ENCODE results near the gene MYH1. TPM values are rescaled to one million over a fixed set of nuclear protein-coding genes. Genes with fewer than 3 reads are reported as not detected.

MYH1 gene
- total RNA-seq: not detected in 2 replicates

DNA sequence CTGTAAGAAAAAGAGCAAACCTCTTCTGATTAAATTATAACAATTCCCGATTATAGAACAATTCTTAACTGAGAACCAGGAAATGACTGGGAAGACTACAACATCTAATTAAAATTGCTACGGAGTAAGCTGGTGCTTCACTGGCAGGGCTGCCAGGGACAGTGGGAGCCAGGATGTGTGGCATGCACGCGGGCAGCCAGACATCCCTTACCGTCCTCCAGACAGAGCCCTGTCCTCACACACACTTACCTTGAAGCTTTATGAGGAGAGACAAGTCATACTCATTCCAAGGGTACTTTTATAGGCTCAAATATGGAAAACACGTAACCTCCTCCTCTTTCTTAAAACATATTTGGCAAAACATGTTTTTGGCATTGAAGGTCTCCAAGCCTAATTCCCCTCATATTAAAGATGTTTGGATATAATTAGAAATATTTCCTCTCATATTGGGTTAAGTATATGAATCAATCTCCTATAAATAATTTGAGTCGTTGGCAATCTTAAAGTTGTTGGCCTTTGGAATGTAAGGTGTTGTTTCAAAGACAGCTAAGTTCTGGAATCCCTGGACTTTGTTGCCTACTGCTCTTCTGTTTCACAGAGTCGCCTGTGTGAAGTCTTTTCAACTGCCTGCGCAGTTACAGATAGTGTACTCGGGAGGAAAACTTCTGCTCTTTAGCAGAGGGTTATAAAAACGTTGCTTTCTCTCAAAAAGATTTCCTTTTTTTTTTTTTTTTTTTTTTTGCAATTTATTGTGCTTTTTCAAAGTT lies at the start of gene MYH1:
MYH1 (minus strand) TSS at position 272 of the 767 bp plus-strand sequence. CDS start 1,900 bp downstream, outside the sequence.
- TF ChIP-seq, protein P1, sequence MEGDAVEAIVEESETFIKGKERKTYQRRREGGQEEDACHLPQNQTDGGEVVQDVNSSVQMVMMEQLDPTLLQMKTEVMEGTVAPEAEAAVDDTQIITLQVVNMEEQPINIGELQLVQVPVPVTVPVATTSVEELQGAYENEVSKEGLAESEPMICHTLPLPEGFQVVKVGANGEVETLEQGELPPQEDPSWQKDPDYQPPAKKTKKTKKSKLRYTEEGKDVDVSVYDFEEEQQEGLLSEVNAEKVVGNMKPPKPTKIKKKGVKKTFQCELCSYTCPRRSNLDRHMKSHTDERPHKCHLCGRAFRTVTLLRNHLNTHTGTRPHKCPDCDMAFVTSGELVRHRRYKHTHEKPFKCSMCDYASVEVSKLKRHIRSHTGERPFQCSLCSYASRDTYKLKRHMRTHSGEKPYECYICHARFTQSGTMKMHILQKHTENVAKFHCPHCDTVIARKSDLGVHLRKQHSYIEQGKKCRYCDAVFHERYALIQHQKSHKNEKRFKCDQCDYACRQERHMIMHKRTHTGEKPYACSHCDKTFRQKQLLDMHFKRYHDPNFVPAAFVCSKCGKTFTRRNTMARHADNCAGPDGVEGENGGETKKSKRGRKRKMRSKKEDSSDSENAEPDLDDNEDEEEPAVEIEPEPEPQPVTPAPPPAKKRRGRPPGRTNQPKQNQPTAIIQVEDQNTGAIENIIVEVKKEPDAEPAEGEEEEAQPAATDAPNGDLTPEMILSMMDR (IDR thresholded peaks at IDR 0.05; ENCODE audit: insufficient read depth, low read depth, low read length): no peak
- DNase-seq (ENCODE audit: low read depth): no peak
- H3K4me3 ChIP-seq (ENCODE audit: low read depth, low read length): no peak within 1 kb of the TSS

GRCh38 chr17:10563991-10564660 lies 45.8 kb upstream of the MYH1 start:
- no peak overlapping the region for H3K4me3 ChIP-seq (ENCODE audit: low read depth, low read length)
- no peak for DNase-seq (ENCODE audit: low read depth)
- TF ChIP-seq, protein P1 (IDR thresholded peaks at IDR 0.05; ENCODE audit: insufficient read depth, low read depth, low read length): no peak

DNA sequence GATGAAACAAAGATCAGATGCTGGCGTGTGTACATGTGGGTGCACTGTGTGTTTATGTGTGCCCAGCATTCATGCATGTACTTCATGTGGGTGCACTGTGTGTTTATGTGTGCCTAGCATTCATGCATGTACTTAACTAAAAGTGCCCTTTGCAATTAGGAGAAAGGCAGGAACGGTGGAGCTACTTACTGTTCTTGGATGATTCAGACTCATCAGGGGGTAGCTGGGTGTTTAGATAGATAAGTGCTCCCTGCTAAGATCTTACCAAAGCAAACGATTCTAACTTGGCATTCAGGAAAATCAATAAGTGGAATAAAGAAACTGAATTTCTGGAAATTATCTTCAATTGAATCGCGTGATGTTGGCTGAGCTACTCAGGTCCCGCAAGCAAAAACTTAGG lies 39.7 kb upstream of the MYH1 start:
- DNase-seq (ENCODE audit: low read depth): no peak
- TF ChIP-seq, protein P1 (IDR thresholded peaks at IDR 0.05; ENCODE audit: insufficient read depth, low read depth, low read length): no peak
- H3K4me3 ChIP-seq (ENCODE audit: low read depth, low read length): no peak overlapping the region

GRCh38 chr17:10557422-10557821 lies 39.1 kb upstream of the MYH1 start:
- no peak overlapping the region for H3K4me3 ChIP-seq (ENCODE audit: low read depth, low read length)
- peak; percentile 36 for DNase-seq (ENCODE audit: low read depth)
- TF ChIP-seq, protein P1 (IDR thresholded peaks at IDR 0.05; ENCODE audit: insufficient read depth, low read depth, low read length): no peak

- no peak overlapping the region for H3K4me3 ChIP-seq (ENCODE audit: low read depth, low read length)
- no peak for DNase-seq (ENCODE audit: low read depth)
- TF ChIP-seq, protein P1 (IDR thresholded peaks at IDR 0.05; ENCODE audit: insufficient read depth, low read depth, low read length): no peak
These were observed 38.1 kb upstream of the MYH1 start for GRCh38 chr17:10556301-10557005.

GRCh38 chr17:10550014-10550413 lies 31.7 kb upstream of the MYH1 start:
- DNase-seq (ENCODE audit: low read depth): no peak
- TF ChIP-seq, protein P1 (IDR thresholded peaks at IDR 0.05; ENCODE audit: insufficient read depth, low read depth, low read length): no peak
- H3K4me3 ChIP-seq (ENCODE audit: low read depth, low read length): no peak overlapping the region
